T-cell (primary cell): Measurements from ENCODE around the gene HPCAL1. TPM values are rescaled to one million over a fixed set of nuclear protein-coding genes. Genes with fewer than 3 reads are reported as not detected.

Experiments
- ATAC-seq, 4 experiments: fragments of 200-7000 bp in 3 of 4; fragments of 150-1000 bp in 1 of 4; cut with Tn5 transposase; replicated peaks in 1 of 4; 1 replicate in 3 of 4; 2 replicates in 1 of 4; pipeline ENCODE4 v1.10.0; 2021; ENCODE audit warnings: moderate library complexity in 3 of 4, mild to moderate bottlenecking in 2 of 4, moderate number of reproducible peaks in 1 of 4
- CTCF ChIA-PET, 2 donors: fragments of 300-600 bp; sonication (Branson Sonifier 250); formaldehyde crosslinking; loops; one replicate each; lab custom pipeline; 2022; ENCODE audit warnings: antibody characterized with exemption in 2 of 2; lab: Charles Lee
- POLR2A ChIA-PET, 2 donors: fragments of 300-600 bp; sonication (Branson Sonifier 250); formaldehyde crosslinking; loops; one replicate each; lab custom pipeline; 2022; ENCODE audit warnings: antibody characterized with exemption in 2 of 2; lab: Charles Lee
- DNase-seq, 35 experiments: peaks; one replicate each; pipeline versions ENCODE4 v3.0.0 to v3.0.0-alpha.2; 2013 to 2023
- H3K27ac ChIP-seq: one replicate; pipeline ENCODE4 v1.5.1; 2013; ENCODE audit warnings: low read length
- H3K27me3 ChIP-seq, 2 experiments: replicated peaks in 1 of 2; 1 replicate in 1 of 2; 2 replicates in 1 of 2; pipeline versions ENCODE4 v1.6.1 to v1.7.0; 2013; ENCODE audit warnings: low read length in 1 of 2, mixed read lengths in 1 of 2; ENCODE audit not compliant: control insufficient read depth in 2 of 2, insufficient read depth in 2 of 2; ENCODE audit errors: extremely low read depth in 1 of 2
- H3K36me3 ChIP-seq, 2 donors: 1 replicate in 1 of 2; 2 replicates in 1 of 2; pipeline versions ENCODE4 v1.6.1 to v1.7.0; 2013; ENCODE audit warnings: low read length in 1 of 2; ENCODE audit not compliant: control insufficient read depth in 2 of 2, insufficient read depth in 1 of 2; ENCODE audit errors: extremely low read depth in 1 of 2
- H3K4me1 ChIP-seq, 2 experiments: 1 replicate in 1 of 2; 2 replicates in 1 of 2; pipeline versions ENCODE4 v1.6.1 to v1.7.0; 2013; ENCODE audit warnings: low read length in 2 of 2, mixed read lengths in 1 of 2; ENCODE audit not compliant: insufficient read depth in 2 of 2, control insufficient read depth in 1 of 2; ENCODE audit errors: extremely low read depth in 1 of 2
- H3K4me3 ChIP-seq, 2 donors: 1 replicate in 1 of 2; 2 replicates in 1 of 2; pipeline versions ENCODE4 v1.5.1 to v1.7.0; 2013; ENCODE audit warnings: mild to moderate bottlenecking in 2 of 2, low read length in 1 of 2, moderate library complexity in 1 of 2; ENCODE audit not compliant: control insufficient read depth in 1 of 2; ENCODE audit errors: extremely low read depth in 1 of 2
- H3K9me3 ChIP-seq: 2 replicates; pipeline ENCODE4 v1.7.0; 2013
- H3K27ac Mint-ChIP-seq, 2 donors: one replicate each; pipeline ENCODE4 v1.8.0; 2020 to 2021; ENCODE audit warnings: mild to moderate bottlenecking in 2 of 2, mixed read lengths in 2 of 2
- H3K27me3 Mint-ChIP-seq, 2 donors: one replicate each; pipeline ENCODE4 v1.8.0; 2021 to 2022; ENCODE audit warnings: mixed read lengths in 2 of 2
- H3K36me3 Mint-ChIP-seq: one replicate; pipeline ENCODE4 v1.8.0; 2021; ENCODE audit warnings: mixed read lengths
- H3K4me1 Mint-ChIP-seq, 3 donors: one replicate each; pipeline ENCODE4 v1.8.0; 2020 to 2022; ENCODE audit warnings: mixed read lengths in 3 of 3, mild to moderate bottlenecking in 1 of 3
- H3K4me3 Mint-ChIP-seq, 3 donors: one replicate each; pipeline ENCODE4 v1.8.0; 2020 to 2022; ENCODE audit warnings: mild to moderate bottlenecking in 3 of 3, mixed read lengths in 3 of 3, moderate library complexity in 3 of 3
- H3K9me3 Mint-ChIP-seq, 3 donors: one replicate each; pipeline ENCODE4 v1.8.0; 2020 to 2022; ENCODE audit warnings: mixed read lengths in 3 of 3
- WGBS: methylation state at CpG from one replicate; pipeline ENCODE4 v1.1.5; 2013; ENCODE audit warnings: missing lambda C conversion rate; ENCODE audit not compliant: insufficient coverage; 5-methylcytosine and 5-hydroxymethylcytosine counted together
- total RNA-seq, 35 experiments: library from RNA in 6 of 35; stranded (reverse) in 6 of 35; fragments of 120-200 nt in 1 of 35; gene quantifications; one replicate each; pipeline versions ENCODE4 v1.2.1 to v1.2.4 and lab custom pipeline; 2013 to 2026

Gene HPCAL1
- total RNA-seq, 5 donors from 2014 or later (not counting 1 experiment from before 2014, with no cell fraction given) = 39.5 to 87.3 (median 83.2) TPM

DNA sequence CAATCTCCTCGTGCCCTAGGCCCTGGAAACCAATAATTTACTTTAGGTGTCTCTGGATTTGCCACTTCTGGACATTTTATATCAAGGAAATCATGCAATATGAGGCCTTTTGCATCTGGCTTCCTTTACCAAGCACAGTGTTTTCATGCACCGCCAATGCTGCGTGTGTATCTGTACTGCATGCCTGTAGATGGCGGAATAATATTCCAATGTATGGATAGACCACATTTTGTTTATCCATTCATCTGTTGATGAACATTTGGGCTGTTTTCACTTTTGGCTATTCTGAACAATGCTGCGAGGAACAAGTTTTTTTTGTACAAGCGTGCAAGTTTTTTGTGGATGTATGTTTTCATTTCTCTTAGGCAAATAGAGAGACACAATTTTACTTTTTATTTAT lies 18.9 kb downstream of the HPCAL1 start:
- Mint-ChIP-seq H3K27ac (peak overlapping the region in 1 of 2 donors; percentile 18), H3K36me3 (peaks cover 25% of the 10 kb centered on the region), H3K27me3 (no peaks in the 10 kb centered on the region), H3K4me1 (peaks cover 66 to 81% (median 80%) of the 10 kb centered on the region in 3 donors), H3K9me3 (no peaks in the 10 kb centered on the region), H3K4me3 (no peak overlapping the region)
- H3K27ac ChIP-seq = no peak overlapping the region
- peaks cover 7 to 17% of the 10 kb centered on the region in 2 donors for H3K36me3 ChIP-seq
- H3K9me3 ChIP-seq = no peaks in the 10 kb centered on the region
- H3K27me3 ChIP-seq = no peaks in the 10 kb centered on the region
- 43% methylated on average over 1 of the region's 6 CpGs for WGBS
- CTCF ChIA-PET = no interaction called here
- ATAC-seq (no peak), DNase-seq (no peak)
- POLR2A ChIA-PET = no interaction called here
- H3K4me1 ChIP-seq = peaks cover 6 to 41% of the 10 kb centered on the region in 2 experiments
- H3K4me3 ChIP-seq = no peak overlapping the region

DNA sequence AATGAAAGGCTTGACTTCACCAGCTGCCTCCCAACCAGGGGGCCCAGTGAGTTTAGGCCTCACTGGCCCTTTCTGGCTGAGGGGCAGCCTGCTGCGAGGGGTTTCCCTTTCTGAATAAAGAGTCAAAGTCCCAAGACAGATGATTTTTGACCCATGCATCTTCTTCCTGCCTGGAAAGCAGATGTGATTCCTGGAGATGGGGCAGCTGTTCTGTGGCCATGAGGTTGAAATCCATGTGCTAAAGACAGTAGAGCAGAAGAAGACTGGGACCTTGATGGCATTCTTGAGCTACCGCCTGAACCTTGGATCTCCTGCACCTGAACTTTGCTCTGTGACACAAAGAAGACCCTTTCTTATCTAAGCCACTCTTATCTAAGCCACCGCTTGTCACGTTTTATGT lies 19.8 kb downstream of the HPCAL1 start:
- no peaks in the 10 kb centered on the region for H3K9me3 ChIP-seq
- ATAC-seq (no peak), DNase-seq (no peak)
- POLR2A ChIA-PET = no interaction called here
- no peak overlapping the region for H3K4me3 ChIP-seq
- peaks cover 25% of the 10 kb centered on the region for H3K36me3 Mint-ChIP-seq
- CTCF ChIA-PET = no interaction called here
- H3K27ac ChIP-seq = no peak overlapping the region
- peaks cover 7 to 17% of the 10 kb centered on the region in 2 donors for H3K36me3 ChIP-seq
- H3K9me3 Mint-ChIP-seq = no peaks in the 10 kb centered on the region
- H3K27me3 Mint-ChIP-seq = no peaks in the 10 kb centered on the region
- peak overlapping the region in 1 of 2 donors; percentile 58 for H3K27ac Mint-ChIP-seq
- 100% methylated on average over 4 of the region's 4 CpGs for WGBS
- H3K4me1 ChIP-seq = peaks cover 6 to 48% of the 10 kb centered on the region in 2 experiments
- H3K27me3 ChIP-seq = no peaks in the 10 kb centered on the region
- H3K4me1 Mint-ChIP-seq = peaks cover 75 to 84% (median 83%) of the 10 kb centered on the region in 3 donors
- H3K4me3 Mint-ChIP-seq = no peak overlapping the region

DNA sequence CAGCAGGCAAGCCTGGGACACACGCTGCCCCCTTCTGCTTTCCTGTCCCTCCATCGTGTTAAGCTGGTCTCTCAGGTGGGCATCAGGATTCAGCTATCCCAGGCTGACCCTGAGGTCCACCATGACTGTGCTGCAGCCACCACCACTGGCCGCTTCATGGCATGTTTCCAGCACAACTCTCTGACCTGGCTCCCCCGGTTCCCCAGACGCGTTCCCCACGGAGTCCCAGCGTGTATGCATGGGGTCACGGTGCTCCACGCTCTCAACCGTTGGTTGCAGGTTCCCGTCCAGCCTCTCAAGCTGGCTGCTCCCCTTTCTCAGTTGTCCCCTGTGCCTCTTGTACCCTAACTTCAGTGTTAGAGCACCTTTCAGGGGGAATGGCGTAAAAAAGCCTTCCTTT lies 20.3 kb downstream of the HPCAL1 start:
- H3K36me3 ChIP-seq = peaks cover 7 to 15% of the 10 kb centered on the region in 2 donors
- ChIA-PET POLR2A (no interaction called here), CTCF (interaction anchor here in 1 of 2 donors (1.0 kb wide), 1 partner anchor 111 kb away, joined by 3 read pairs; no protein-coding TSS in a partner anchor)
- Mint-ChIP-seq H3K27ac (peak overlapping the region in 1 of 2 donors; percentile 81), H3K36me3 (peaks cover 25% of the 10 kb centered on the region), H3K4me3 (no peak overlapping the region), H3K9me3 (no peaks in the 10 kb centered on the region), H3K27me3 (no peaks in the 10 kb centered on the region), H3K4me1 (peaks cover 75 to 84% (median 84%) of the 10 kb centered on the region in 3 donors)
- no peaks in the 10 kb centered on the region for H3K9me3 ChIP-seq
- ATAC-seq (no peak), DNase-seq (no peak)
- H3K27ac ChIP-seq = no peak overlapping the region
- no peak overlapping the region for H3K4me3 ChIP-seq
- H3K27me3 ChIP-seq = no peaks in the 10 kb centered on the region
- WGBS = 91% methylated on average over 13 of the region's 13 CpGs
- peaks cover 9 to 49% of the 10 kb centered on the region in 2 experiments for H3K4me1 ChIP-seq

DNA sequence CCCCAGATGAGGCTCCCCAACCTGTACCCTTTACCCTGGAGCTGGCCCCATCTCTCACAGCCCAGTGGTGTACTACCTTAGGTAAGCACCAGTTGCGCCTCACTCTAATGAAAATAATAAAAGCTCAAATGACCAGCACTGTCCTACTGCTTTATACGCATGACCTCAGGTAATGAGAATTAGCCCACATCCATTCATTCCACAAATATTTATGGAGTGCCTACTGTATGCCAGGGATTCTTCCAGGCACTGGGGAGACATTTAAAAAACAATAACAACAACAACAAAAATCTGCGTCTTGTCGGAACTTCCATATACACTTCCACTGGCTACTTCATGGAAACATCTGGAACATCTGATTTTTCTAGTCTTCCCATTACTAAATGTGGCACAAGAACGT lies 20.8 kb downstream of the HPCAL1 start:
- CTCF ChIA-PET = interaction anchor here in 1 of 2 donors (1.0 kb wide), 1 partner anchor 111 kb away, joined by 3 read pairs; no protein-coding TSS in a partner anchor
- Histone ChIP-seq H3K27me3 (no peaks in the 10 kb centered on the region), H3K9me3 (no peaks in the 10 kb centered on the region), H3K36me3 (peaks cover 7 to 14% of the 10 kb centered on the region in 2 donors), H3K4me1 (peaks cover 13 to 54% of the 10 kb centered on the region in 2 experiments), H3K4me3 (no peak overlapping the region), H3K27ac (no peak overlapping the region)
- Mint-ChIP-seq H3K9me3 (no peaks in the 10 kb centered on the region), H3K4me3 (no peak overlapping the region), H3K27me3 (no peaks in the 10 kb centered on the region), H3K27ac (peak overlapping the region in 1 of 2 donors; percentile 81), H3K36me3 (peaks cover 25% of the 10 kb centered on the region), H3K4me1 (peaks cover 78 to 85% (median 84%) of the 10 kb centered on the region in 3 donors)
- POLR2A ChIA-PET = no interaction called here
- WGBS = 100% methylated on average over 2 of the region's 5 CpGs
- DNase-seq (no peak), ATAC-seq (no peak)

DNA sequence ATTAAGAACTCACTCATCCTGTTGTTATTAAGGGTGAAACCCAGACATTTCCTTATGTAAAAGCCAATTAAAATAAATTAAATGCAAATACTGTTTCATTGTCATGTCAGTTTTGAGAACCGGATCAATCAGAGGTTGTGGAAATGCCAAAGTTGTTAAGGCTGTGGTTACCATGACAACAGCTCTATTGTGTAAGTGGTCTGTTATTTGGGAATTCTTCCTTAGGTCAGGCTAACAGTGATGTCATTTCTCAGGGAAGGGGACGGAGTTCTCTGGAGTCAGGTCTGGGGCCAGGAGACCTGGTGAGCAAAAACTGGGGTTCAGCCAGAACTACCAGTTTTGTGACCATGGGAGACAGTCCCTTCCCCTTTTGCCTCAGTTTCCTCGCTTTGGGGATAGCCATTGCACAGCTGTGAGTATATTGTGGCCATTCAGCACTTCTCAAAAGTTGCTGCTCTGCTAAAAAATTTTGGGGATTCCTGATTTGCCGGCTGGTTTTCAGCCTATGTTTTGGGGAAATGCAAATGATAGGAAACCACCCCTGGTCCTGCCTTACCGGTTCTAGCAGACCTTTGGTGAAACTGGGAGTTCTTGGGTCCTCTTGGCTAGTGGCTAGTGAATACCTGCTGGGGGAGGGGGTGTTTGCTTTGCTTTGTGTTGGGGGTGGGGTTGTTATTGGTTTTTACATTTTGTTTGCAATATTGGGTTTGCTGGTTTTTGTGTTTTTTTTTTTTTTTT lies 21.6 kb downstream of the HPCAL1 start:
- H3K4me3 Mint-ChIP-seq = peak overlapping the region in 1 of 3 donors; percentile 52
- H3K9me3 ChIP-seq = no peaks in the 10 kb centered on the region
- no peak for DNase-seq
- H3K4me1 ChIP-seq = peaks cover 20 to 57% of the 10 kb centered on the region in 2 experiments
- H3K27me3 Mint-ChIP-seq = no peaks in the 10 kb centered on the region
- peaks cover 25% of the 10 kb centered on the region for H3K36me3 Mint-ChIP-seq
- H3K36me3 ChIP-seq = peaks cover 7 to 11% of the 10 kb centered on the region in 2 donors
- no peak overlapping the region for H3K4me3 ChIP-seq
- ATAC-seq = no peak
- ChIA-PET POLR2A (no interaction called here), CTCF (interaction anchor here in 1 of 2 donors (1.0 kb wide), 1 partner anchor 110 kb away, joined by 3 read pairs; no protein-coding TSS in a partner anchor)
- peaks cover 78 to 84% (median 84%) of the 10 kb centered on the region in 3 donors for H3K4me1 Mint-ChIP-seq
- no peaks in the 10 kb centered on the region for H3K9me3 Mint-ChIP-seq
- no peaks in the 10 kb centered on the region for H3K27me3 ChIP-seq
- H3K27ac Mint-ChIP-seq = peak overlapping the region; percentile 57 to 81
- WGBS = 77% methylated on average over 5 of the region's 5 CpGs
- H3K27ac ChIP-seq = peak overlapping the region; percentile 5

DNA sequence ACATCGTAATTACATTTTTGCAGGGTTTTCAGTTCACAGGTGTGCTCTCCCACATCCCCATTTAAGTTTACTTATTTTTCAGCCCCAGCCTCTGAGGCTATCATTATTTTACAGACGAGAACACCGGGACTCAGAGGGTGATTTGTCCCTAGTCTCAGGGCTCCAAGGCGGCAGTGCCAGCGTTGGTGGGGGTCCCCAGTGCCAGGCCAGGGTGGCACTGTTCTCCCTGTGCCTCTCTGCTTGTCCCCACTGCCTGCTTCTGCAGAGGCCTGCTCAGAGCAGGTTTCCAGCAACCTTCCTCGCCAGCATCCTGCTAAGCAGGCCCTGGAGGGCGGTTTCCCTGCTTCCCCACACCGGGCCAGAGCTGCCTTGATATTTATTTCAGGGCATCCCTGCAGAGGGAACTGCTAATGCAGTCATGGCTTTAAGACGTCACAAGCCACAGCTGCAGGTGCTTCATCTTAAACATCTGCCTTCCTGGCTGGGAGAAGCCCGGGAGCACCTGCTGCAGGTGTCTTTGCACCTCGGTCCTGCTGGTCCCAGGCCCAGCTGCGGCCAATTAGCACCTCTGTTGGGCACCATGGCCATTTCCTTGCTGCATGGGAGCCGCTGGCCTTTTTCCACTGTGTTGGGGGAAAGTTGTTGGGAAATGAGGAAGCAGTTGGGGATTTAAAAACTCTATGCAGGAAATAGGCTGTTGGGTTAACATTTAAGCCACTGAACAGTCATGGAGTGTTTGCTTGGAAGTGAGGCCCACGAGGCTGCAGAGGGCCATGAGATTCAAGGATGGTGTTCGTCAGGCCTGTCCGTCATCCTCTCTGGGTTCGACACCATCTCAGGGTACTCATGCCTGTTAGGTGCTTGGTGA lies 22.8 kb downstream of the HPCAL1 start:
- DNase-seq (no peak), ATAC-seq (no peak)
- WGBS = 77% methylated on average over 17 of the region's 17 CpGs
- Mint-ChIP-seq H3K4me3 (peak overlapping the region in 1 of 3 donors; percentile 52), H3K4me1 (peaks cover 82 to 87% (median 86%) of the 10 kb centered on the region in 3 donors), H3K36me3 (peaks cover 25% of the 10 kb centered on the region), H3K9me3 (no peaks in the 10 kb centered on the region), H3K27ac (peak overlapping the region; percentile 91 to 99), H3K27me3 (no peaks in the 10 kb centered on the region)
- Histone ChIP-seq H3K27me3 (no peaks in the 10 kb centered on the region), H3K9me3 (no peaks in the 10 kb centered on the region), H3K4me3 (no peak overlapping the region), H3K27ac (no peak overlapping the region), H3K4me1 (peaks cover 31 to 65% of the 10 kb centered on the region in 2 experiments), H3K36me3 (peaks cover 7 to 10% of the 10 kb centered on the region in 2 donors)
- ChIA-PET CTCF (no interaction called here), POLR2A (no interaction called here)
